ENCODE measurements around the gene SUPT3H. TPM values are rescaled to one million over a fixed set of nuclear protein-coding genes. Genes with fewer than 3 reads are reported as not detected.

The SUPT3H gene
- polyA plus RNA-seq, 3 donors, result 2.4 to 3.5 (median 2.5) TPM

DNA sequence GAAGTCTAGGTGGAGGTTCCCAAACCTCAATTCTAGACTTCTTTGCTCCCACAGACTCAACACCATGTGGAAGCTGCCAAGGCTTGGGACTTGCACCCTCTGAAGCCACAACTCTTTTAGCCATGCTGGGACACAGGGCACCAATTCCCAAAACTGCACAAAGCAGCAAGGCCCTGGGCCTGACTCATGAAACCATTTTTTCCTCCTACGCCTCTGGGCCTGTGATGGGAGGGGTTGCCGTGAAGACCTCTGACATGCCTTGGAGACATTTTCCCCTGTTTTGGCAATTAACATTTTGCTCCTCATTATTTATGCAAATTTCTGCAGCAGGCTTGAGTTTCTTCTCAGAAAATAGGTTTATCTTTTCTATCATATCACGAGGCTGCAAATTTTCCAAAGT lies 405.0 kb downstream of the SUPT3H start:
- WGBS (ENCODE audit: insufficient coverage), result 100% methylated on average over 3 of the region's 3 CpGs
- peaks cover 6% of the 10 kb centered on the region for H3K4me1 Mint-ChIP-seq

DNA sequence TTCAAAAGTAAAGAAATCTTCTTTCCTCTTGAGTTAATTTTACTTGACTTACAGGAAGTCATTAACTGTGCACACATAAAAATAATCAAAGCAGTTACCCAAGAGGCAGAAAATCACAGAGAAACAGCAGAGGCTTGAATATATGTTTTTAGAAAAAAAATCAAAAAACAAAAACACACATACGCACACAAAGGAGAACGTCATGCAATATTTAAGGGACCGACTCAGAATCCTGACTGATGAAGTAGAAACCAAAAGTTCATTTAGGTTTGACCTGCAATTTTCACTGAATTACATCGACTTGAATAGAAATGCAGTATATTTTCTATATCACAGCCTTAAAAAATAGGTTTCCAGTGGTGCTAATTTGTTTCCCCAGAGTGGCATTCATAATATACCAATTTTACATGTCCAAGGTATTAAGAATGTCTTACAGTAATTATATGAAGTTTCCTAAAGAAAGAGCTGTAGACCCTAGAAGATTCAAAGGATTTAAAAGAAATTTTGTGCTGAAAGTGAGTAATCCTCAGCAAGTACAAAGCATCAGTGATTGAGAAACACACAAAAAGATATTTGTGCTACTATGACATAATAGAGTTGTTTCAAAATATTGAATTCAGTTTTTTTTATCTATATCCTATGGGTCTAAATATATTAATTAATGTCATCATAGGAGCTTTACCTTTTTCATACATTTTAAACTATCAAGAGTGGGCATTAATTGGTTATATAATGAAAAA lies 408.1 kb downstream of the SUPT3H start:
- intact Hi-C loops (cut with micrococcal nuclease), result no loop called here
- peaks cover 11 to 31% (median 27%) of the 10 kb centered on the region in 7 donors for H3K9me3 Mint-ChIP-seq
- H3K4me3 Mint-ChIP-seq, result no peak overlapping the region
- no peak for DNase-seq
- peaks cover 2 to 4% of the 10 kb centered on the region in 2 donors for H3K36me3 Mint-ChIP-seq
- WGBS (ENCODE audit: insufficient coverage), result 80% methylated on average over 1 of the region's 4 CpGs
- H3K27ac Mint-ChIP-seq, result no peak overlapping the region
- H3K27ac ChIP-seq (ENCODE audit: low read depth in 1 of 2, low read length in 2 of 2), result no peak overlapping the region
- H2AFZ ChIP-seq (ENCODE audit: insufficient read depth, low read depth, low read length, poor library complexity, severe bottlenecking), result no peak overlapping the region
- H3K79me2 ChIP-seq (ENCODE audit: insufficient read depth, low read length), result no peaks in the 10 kb centered on the region
- H3K4me1 Mint-ChIP-seq, result peaks cover 3% of the 10 kb centered on the region
- TF ChIP-seq, protein P1, sequence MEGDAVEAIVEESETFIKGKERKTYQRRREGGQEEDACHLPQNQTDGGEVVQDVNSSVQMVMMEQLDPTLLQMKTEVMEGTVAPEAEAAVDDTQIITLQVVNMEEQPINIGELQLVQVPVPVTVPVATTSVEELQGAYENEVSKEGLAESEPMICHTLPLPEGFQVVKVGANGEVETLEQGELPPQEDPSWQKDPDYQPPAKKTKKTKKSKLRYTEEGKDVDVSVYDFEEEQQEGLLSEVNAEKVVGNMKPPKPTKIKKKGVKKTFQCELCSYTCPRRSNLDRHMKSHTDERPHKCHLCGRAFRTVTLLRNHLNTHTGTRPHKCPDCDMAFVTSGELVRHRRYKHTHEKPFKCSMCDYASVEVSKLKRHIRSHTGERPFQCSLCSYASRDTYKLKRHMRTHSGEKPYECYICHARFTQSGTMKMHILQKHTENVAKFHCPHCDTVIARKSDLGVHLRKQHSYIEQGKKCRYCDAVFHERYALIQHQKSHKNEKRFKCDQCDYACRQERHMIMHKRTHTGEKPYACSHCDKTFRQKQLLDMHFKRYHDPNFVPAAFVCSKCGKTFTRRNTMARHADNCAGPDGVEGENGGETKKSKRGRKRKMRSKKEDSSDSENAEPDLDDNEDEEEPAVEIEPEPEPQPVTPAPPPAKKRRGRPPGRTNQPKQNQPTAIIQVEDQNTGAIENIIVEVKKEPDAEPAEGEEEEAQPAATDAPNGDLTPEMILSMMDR (IDR thresholded peaks at IDR 0.05), result no peak
- no peaks in the 10 kb centered on the region for H3K27me3 ChIP-seq (ENCODE audit: control insufficient read depth in 2 of 2, insufficient read depth in 2 of 2, low read length in 2 of 2)
- no peak overlapping the region for H3K4me2 ChIP-seq (replicated peaks; ENCODE audit: extremely low read depth, low read length, poor library complexity, severe bottlenecking)
- H3K9me3 ChIP-seq (replicated peaks in 1 of 2; ENCODE audit: control insufficient read depth in 1 of 2, insufficient read depth in 1 of 2, low read length in 2 of 2), result peaks cover 10 to 25% of the 10 kb centered on the region in 2 donors
- H4K20me1 ChIP-seq (ENCODE audit: insufficient read depth, low read length), result no peaks in the 10 kb centered on the region
- no peaks in the 10 kb centered on the region for H3K4me1 ChIP-seq (ENCODE audit: control insufficient read depth in 1 of 2, insufficient read depth in 2 of 2, low read length in 2 of 2)
- H3K4me3 ChIP-seq (replicated peaks in 1 of 3; ENCODE audit: low read depth in 2 of 3, low read length in 3 of 3), result no peak overlapping the region
- H3K27me3 Mint-ChIP-seq (ENCODE audit: low read depth in 3 of 3), result peaks cover 0 to 2% (median 0%) of the 10 kb centered on the region in 3 donors
- H3K9ac ChIP-seq (ENCODE audit: insufficient read depth, low read length, poor library complexity, severe bottlenecking), result no peak overlapping the region
- no peaks in the 10 kb centered on the region for H3K36me3 ChIP-seq (replicated peaks in 1 of 2; ENCODE audit: control insufficient read depth in 1 of 2, insufficient read depth in 2 of 2, low read length in 2 of 2)

More for the DNA sequence above, 405.0 kb downstream of the SUPT3H start:
- H4K20me1 ChIP-seq (ENCODE audit: insufficient read depth, low read length), result no peaks in the 10 kb centered on the region
- H3K4me3 Mint-ChIP-seq, result no peak overlapping the region
- intact Hi-C loops (cut with micrococcal nuclease), result no loop called here
- H2AFZ ChIP-seq (ENCODE audit: insufficient read depth, low read depth, low read length, poor library complexity, severe bottlenecking), result no peak overlapping the region
- H3K27me3 ChIP-seq (ENCODE audit: control insufficient read depth in 2 of 2, insufficient read depth in 2 of 2, low read length in 2 of 2), result no peaks in the 10 kb centered on the region
- H3K27ac ChIP-seq (ENCODE audit: low read depth in 1 of 2, low read length in 2 of 2), result no peak overlapping the region
- no peak overlapping the region for H3K4me2 ChIP-seq (replicated peaks; ENCODE audit: extremely low read depth, low read length, poor library complexity, severe bottlenecking)
- no peak for DNase-seq
- no peak overlapping the region for H3K9ac ChIP-seq (ENCODE audit: insufficient read depth, low read length, poor library complexity, severe bottlenecking)
- H3K4me1 ChIP-seq (ENCODE audit: control insufficient read depth in 1 of 2, insufficient read depth in 2 of 2, low read length in 2 of 2), result no peaks in the 10 kb centered on the region
- TF ChIP-seq, protein P1 (IDR thresholded peaks at IDR 0.05), result no peak
- peaks cover 2 to 4% of the 10 kb centered on the region in 2 donors for H3K36me3 Mint-ChIP-seq
- H3K79me2 ChIP-seq (ENCODE audit: insufficient read depth, low read length), result no peaks in the 10 kb centered on the region
- H3K27me3 Mint-ChIP-seq (ENCODE audit: low read depth in 3 of 3), result peaks cover 0 to 2% (median 2%) of the 10 kb centered on the region in 3 donors
- H3K36me3 ChIP-seq (replicated peaks in 1 of 2; ENCODE audit: control insufficient read depth in 1 of 2, insufficient read depth in 2 of 2, low read length in 2 of 2), result no peaks in the 10 kb centered on the region
- H3K27ac Mint-ChIP-seq, result no peak overlapping the region
- H3K9me3 Mint-ChIP-seq, result peaks cover 11 to 34% (median 27%) of the 10 kb centered on the region in 7 donors
- H3K4me3 ChIP-seq (replicated peaks in 1 of 3; ENCODE audit: low read depth in 2 of 3, low read length in 3 of 3), result no peak overlapping the region
- H3K9me3 ChIP-seq (replicated peaks in 1 of 2; ENCODE audit: control insufficient read depth in 1 of 2, insufficient read depth in 1 of 2, low read length in 2 of 2), result peaks cover 10 to 25% of the 10 kb centered on the region in 2 donors
